K562 (cell line): ENCODE data around the gene ZNF595. TPM values are rescaled to one million over a fixed set of nuclear protein-coding genes. Genes with fewer than 3 reads are reported as not detected.

Experiments used
- ARID2 ChIP-seq: fragments of 450-650 bp; IDR thresholded peaks from 2 replicates; pipeline ENCODE4 v1.6.1; 2017; ENCODE audit warnings: antibody characterized with exemption, mild to moderate bottlenecking
- KLF10 ChIP-seq: fragments of 250-450 bp; sonication (Bioruptor Pico); IDR thresholded peaks from 2 replicates; pipeline ENCODE4 v1.6.1; 2021; ENCODE audit warnings: matching md5 sums
- MYC ChIP-seq, 2 experiments: fragments of 250-450 bp in 1 of 2; sonication (Bioruptor Pico) in 1 of 2; IDR thresholded peaks; 2 replicates each; pipeline versions ENCODE4 v1.5.1 to v1.6.1; 2012 to 2021; ENCODE audit warnings: low read depth in 2 of 2, borderline replicate concordance in 1 of 2, improper control_type of control experiment in 1 of 2, low read length in 1 of 2, mild to moderate bottlenecking in 1 of 2, moderate library complexity in 1 of 2
- PHF8 ChIP-seq: fragments of 200-600 bp; sonication (generic); IDR thresholded peaks from 2 replicates; pipeline ENCODE4 v1.6.1; 2012; ENCODE audit warnings: mixed run types, mild to moderate bottlenecking, inconsistent platforms, low read length, moderate library complexity, borderline replicate concordance
- ZNF217 ChIP-seq: sonication (generic); formaldehyde crosslinking; IDR thresholded peaks from 2 replicates; pipeline ENCODE4 v1.8.0; 2022; ENCODE audit warnings: mild to moderate bottlenecking, missing genetic modification reagents
- ZNF23 ChIP-seq: fragments of 250-450 bp; sonication (Bioruptor Pico); IDR thresholded peaks from 2 replicates; pipeline ENCODE4 v1.4.0; 2020; ENCODE audit warnings: mild to moderate bottlenecking
- polyA plus RNA-seq, 8 experiments: library from polyadenylated mRNA; depleted of rRNA in 4 of 8; stranded (reverse) in 5 of 8; unstranded in 3 of 8; fragments of >200 nt; fragmentation: Nextera tagmentation in 2 of 8; fragmentation: Illumina TruSeq in 1 of 8; extraction: Ambion mirVana in 2 of 8; extraction: Trizol in 1 of 8; gene quantifications; 2 replicates each; pipeline versions ENCODE4 v1.2.1 to v1.2.3, GENCODE V29; 2011 to 2014; ENCODE audit warnings: inconsistent platforms in 1 of 8, missing spikeins in 1 of 8
- total RNA-seq, 7 experiments: library from RNA; depleted of rRNA in 6 of 7; stranded (reverse); fragments of >200 nt in 6 of 7; fragmentation: Illumina TruSeq in 2 of 7; extraction: Trizol in 2 of 7; gene quantifications; 2 replicates each; pipeline versions ENCODE4 v1.2.1 to v1.2.3, GENCODE V29; 2011 to 2021; ENCODE audit warnings: low replicate concordance in 1 of 7
- TF ChIP-seq, protein P1 (sequence below): sonication (generic); formaldehyde crosslinking; IDR thresholded peaks from 2 replicates; pipeline ENCODE4 v1.8.1; 2023; ENCODE audit warnings: missing genetic modification reagents, mild to moderate bottlenecking, borderline replicate concordance
- TF ChIP-seq, protein P2 (sequence below): fragments of 250-450 bp; sonication (Bioruptor Pico); IDR thresholded peaks from 2 replicates; pipeline ENCODE4 v1.4.0; 2020; ENCODE audit warnings: borderline replicate concordance
- TF ChIP-seq, protein P3 (sequence below): fragments of 450-650 bp; conservative IDR thresholded peaks from 2 replicates; pipeline ENCODE4 v1.6.1; 2016; ENCODE audit warnings: missing genetic modification characterization, low read depth, mild to moderate bottlenecking, missing compliant biosample characterization, moderate library complexity
- TF ChIP-seq, protein P4 (sequence below): fragments of 450-650 bp; IDR thresholded peaks from 2 replicates; pipeline ENCODE4 v1.6.1; 2016; ENCODE audit warnings: mild to moderate bottlenecking
- TF ChIP-seq, protein P5 (sequence below): IDR thresholded peaks from 2 replicates; pipeline ENCODE4 v1.6.1; 2012; ENCODE audit warnings: low read depth, low read length, improper control_type of control experiment, borderline replicate concordance

Gene ZNF595
- total and polyA plus RNA-seq, 9 of the 15 experiments (the other 6 are each of a cell fraction or from before 2014, with no cell fraction given), result 116 to 632 (median 237) TPM

DNA sequence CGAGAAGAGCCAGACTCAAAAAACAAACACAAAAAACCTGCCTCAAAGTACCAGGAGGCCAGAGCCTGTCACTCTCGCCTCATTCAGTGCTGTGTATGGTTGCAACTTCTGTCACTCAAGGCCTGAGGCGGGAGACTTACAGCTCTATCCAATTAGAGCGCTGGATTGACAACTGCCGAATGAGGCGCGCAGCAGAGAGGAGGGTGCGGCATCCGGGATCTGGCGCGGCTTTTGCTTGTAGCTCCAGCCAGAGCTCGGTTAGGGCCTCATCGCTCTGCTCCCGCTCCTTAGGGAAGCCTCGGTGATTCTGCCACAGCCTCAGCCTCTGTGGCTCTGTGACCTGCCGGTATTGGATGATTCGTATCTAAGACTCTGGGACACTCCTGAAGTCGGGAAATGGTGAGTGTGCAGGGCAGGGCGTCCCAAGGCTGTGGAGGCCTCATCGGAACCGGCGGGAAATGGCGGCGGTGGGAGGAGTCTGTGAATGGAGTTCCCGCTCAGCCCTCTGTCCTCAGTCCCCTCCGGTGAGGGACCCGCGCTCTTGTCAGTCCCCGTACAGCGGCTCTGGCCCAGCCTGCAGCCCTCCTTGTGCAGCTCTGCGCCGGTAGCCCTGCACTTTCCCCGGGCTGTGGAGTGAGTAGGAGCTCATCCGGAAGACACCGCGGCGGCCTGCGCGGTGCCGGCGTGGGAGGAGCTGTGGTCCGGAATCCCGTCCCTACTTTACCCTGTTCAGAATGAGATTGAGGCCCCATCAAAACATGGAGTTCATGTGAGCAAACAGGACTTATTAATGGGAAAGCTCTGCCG is 71.4 kb downstream of the ZNF595 start, which contains the start of gene ZNF718 (continued):
- TF ChIP-seq, protein P1, sequence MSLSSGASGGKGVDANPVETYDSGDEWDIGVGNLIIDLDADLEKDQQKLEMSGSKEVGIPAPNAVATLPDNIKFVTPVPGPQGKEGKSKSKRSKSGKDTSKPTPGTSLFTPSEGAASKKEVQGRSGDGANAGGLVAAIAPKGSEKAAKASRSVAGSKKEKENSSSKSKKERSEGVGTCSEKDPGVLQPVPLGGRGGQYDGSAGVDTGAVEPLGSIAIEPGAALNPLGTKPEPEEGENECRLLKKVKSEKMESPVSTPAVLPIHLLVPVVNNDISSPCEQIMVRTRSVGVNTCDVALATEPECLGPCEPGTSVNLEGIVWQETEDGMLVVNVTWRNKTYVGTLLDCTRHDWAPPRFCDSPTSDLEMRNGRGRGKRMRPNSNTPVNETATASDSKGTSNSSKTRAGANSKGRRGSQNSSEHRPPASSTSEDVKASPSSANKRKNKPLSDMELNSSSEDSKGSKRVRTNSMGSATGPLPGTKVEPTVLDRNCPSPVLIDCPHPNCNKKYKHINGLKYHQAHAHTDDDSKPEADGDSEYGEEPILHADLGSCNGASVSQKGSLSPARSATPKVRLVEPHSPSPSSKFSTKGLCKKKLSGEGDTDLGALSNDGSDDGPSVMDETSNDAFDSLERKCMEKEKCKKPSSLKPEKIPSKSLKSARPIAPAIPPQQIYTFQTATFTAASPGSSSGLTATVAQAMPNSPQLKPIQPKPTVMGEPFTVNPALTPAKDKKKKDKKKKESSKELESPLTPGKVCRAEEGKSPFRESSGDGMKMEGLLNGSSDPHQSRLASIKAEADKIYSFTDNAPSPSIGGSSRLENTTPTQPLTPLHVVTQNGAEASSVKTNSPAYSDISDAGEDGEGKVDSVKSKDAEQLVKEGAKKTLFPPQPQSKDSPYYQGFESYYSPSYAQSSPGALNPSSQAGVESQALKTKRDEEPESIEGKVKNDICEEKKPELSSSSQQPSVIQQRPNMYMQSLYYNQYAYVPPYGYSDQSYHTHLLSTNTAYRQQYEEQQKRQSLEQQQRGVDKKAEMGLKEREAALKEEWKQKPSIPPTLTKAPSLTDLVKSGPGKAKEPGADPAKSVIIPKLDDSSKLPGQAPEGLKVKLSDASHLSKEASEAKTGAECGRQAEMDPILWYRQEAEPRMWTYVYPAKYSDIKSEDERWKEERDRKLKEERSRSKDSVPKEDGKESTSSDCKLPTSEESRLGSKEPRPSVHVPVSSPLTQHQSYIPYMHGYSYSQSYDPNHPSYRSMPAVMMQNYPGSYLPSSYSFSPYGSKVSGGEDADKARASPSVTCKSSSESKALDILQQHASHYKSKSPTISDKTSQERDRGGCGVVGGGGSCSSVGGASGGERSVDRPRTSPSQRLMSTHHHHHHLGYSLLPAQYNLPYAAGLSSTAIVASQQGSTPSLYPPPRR, result no peak
- TF ChIP-seq ZNF23 (no peak), ZNF217 (CRISPR knock-in tag) (no peak), MYC (IDR thresholded peaks at IDR 0.05; ENCODE audit: low read depth, low read length) (peak; percentile 10; the same call in 1 of the 2 replicates), MYC (CRISPR knock-in tag; IDR thresholded peaks at IDR 0.05; ENCODE audit: borderline replicate concordance, low read depth) (no peak), PHF8 (peak; percentile 84), ARID2 (no peak), KLF10 (CRISPR knock-in tag) (no peak)
- TF ChIP-seq, protein P2, sequence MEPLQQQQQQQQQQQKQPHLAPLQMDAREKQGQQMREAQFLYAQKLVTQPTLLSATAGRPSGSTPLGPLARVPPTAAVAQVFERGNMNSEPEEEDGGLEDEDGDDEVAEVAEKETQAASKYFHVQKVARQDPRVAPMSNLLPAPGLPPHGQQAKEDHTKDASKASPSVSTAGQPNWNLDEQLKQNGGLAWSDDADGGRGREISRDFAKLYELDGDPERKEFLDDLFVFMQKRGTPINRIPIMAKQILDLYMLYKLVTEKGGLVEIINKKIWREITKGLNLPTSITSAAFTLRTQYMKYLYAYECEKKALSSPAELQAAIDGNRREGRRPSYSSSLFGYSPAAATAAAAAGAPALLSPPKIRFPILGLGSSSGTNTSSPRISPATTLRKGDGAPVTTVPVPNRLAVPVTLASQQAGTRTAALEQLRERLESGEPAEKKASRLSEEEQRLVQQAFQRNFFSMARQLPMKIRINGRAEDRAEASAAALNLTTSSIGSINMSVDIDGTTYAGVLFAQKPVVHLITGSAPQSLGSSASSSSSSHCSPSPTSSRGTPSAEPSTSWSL (CRISPR knock-in tag), result no peak
- TF ChIP-seq, protein P3, sequence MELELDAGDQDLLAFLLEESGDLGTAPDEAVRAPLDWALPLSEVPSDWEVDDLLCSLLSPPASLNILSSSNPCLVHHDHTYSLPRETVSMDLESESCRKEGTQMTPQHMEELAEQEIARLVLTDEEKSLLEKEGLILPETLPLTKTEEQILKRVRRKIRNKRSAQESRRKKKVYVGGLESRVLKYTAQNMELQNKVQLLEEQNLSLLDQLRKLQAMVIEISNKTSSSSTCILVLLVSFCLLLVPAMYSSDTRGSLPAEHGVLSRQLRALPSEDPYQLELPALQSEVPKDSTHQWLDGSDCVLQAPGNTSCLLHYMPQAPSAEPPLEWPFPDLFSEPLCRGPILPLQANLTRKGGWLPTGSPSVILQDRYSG (tag), result no peak
- TF ChIP-seq, protein P4, sequence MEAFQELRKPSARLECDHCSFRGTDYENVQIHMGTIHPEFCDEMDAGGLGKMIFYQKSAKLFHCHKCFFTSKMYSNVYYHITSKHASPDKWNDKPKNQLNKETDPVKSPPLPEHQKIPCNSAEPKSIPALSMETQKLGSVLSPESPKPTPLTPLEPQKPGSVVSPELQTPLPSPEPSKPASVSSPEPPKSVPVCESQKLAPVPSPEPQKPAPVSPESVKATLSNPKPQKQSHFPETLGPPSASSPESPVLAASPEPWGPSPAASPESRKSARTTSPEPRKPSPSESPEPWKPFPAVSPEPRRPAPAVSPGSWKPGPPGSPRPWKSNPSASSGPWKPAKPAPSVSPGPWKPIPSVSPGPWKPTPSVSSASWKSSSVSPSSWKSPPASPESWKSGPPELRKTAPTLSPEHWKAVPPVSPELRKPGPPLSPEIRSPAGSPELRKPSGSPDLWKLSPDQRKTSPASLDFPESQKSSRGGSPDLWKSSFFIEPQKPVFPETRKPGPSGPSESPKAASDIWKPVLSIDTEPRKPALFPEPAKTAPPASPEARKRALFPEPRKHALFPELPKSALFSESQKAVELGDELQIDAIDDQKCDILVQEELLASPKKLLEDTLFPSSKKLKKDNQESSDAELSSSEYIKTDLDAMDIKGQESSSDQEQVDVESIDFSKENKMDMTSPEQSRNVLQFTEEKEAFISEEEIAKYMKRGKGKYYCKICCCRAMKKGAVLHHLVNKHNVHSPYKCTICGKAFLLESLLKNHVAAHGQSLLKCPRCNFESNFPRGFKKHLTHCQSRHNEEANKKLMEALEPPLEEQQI, result peak; percentile 38; the same call in 1 of the 2 replicates
- TF ChIP-seq, protein P5, sequence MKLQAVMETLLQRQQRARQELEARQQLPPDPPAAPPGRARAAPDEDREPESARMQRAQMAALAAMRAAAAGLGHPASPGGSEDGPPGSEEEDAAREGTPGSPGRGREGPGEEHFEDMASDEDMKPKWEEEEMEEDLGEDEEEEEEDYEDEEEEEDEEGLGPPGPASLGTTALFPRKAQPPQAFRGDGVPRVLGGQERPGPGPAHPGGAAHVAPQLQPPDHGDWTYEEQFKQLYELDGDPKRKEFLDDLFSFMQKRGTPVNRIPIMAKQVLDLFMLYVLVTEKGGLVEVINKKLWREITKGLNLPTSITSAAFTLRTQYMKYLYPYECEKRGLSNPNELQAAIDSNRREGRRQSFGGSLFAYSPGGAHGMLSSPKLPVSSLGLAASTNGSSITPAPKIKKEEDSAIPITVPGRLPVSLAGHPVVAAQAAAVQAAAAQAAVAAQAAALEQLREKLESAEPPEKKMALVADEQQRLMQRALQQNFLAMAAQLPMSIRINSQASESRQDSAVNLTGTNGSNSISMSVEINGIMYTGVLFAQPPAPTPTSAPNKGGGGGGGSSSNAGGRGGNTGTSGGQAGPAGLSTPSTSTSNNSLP, result no peak
